Measurements from ENCODE around the gene ASIC4. TPM values are rescaled to one million over a fixed set of nuclear protein-coding genes. Genes with fewer than 3 reads are reported as not detected.

Gene ASIC4
- total and polyA plus RNA-seq, 9 of the 15 experiments (the other 6 are each of a cell fraction or from before 2014, with no cell fraction given), result 0.07 to 19.2 (median 4.8) TPM

DNA sequence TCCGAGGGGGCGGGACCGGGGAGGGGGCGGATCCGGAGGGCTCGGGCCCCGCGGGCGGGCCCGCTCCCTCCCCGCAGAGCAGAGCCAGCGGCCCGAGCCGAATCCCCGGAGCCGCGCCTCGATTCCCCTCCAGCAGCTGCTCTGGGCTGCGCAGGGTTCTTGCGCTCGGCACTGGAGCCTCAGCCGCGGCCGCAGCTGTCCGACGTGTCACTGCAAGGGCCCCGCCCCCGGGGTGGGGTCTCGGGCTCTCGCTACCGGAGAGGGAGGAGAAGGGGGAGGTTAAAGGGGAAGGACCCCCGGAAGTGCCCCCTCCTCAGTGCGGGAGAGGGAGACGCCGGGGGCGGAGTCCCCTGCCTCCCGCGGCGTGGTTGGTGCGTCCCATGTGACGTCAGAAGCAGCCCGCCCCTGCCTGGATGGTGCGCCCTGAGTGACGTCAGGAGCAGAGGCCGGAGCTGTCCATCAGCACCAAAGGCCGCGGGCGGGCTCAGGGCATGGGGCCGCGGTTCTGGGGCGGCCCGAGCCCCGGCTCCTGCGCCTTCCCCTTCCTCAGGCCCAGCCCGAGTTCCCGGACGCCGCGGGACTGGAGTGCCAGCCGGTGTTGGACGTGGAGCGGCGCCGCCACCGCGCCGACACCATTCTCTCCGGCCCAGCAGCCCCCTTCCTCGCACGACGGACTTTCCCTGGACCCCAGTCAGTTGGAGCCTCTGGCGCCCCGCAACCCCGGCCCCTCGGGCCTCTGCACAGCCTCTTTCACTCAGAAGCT lies 29.5 kb downstream of the ASIC4 start, which contains the start of the genes CHPF and TMEM198 (continued):
- TF ChIP-seq REST (IDR thresholded peaks at IDR 0.05; ENCODE audit: borderline replicate concordance) (peak; percentile 99), REST (CRISPR knock-in tag; IDR thresholded peaks at IDR 0.05; ENCODE audit: low read depth) (peak; percentile 99), TFE3 (CRISPR knock-in tag; IDR thresholded peaks at IDR 0.05) (no peak), DPF2 (IDR thresholded peaks at IDR 0.05) (no peak), SRSF7 (optimal IDR thresholded peaks at IDR 0.05; ENCODE audit: low read depth, low read length) (no peak), ZNF586 (CRISPR knock-in tag; conservative IDR thresholded peaks at IDR 0.05) (no peak), BDP1 (IDR thresholded peaks at IDR 0.05; ENCODE audit: insufficient read depth, insufficient read length) (no peak), ILF3 (IDR thresholded peaks at IDR 0.05; ENCODE audit: borderline replicate concordance) (no peak), ZNF224 (CRISPR knock-in tag; IDR thresholded peaks at IDR 0.05) (no peak), PURB (CRISPR knock-in tag; IDR thresholded peaks at IDR 0.05; ENCODE audit: low read depth) (no peak), MTA3 (IDR thresholded peaks at IDR 0.05; ENCODE audit: borderline replicate concordance) (peak; percentile 91), E2F3 (CRISPR knock-in tag; IDR thresholded peaks at IDR 0.05) (no peak), BRD9 (IDR thresholded peaks at IDR 0.05; ENCODE audit: low read depth, partially characterized antibody) (no peak), IRF2 (CRISPR knock-in tag; IDR thresholded peaks at IDR 0.05) (no peak), CHD2 (IDR thresholded peaks at IDR 0.05; ENCODE audit: low read depth, low read length) (no peak), GATA2 (CRISPR knock-in tag; IDR thresholded peaks at IDR 0.05) (no peak), ZNF583 (CRISPR knock-in tag; IDR thresholded peaks at IDR 0.05) (no peak)
- TF ChIP-seq, protein P1, sequence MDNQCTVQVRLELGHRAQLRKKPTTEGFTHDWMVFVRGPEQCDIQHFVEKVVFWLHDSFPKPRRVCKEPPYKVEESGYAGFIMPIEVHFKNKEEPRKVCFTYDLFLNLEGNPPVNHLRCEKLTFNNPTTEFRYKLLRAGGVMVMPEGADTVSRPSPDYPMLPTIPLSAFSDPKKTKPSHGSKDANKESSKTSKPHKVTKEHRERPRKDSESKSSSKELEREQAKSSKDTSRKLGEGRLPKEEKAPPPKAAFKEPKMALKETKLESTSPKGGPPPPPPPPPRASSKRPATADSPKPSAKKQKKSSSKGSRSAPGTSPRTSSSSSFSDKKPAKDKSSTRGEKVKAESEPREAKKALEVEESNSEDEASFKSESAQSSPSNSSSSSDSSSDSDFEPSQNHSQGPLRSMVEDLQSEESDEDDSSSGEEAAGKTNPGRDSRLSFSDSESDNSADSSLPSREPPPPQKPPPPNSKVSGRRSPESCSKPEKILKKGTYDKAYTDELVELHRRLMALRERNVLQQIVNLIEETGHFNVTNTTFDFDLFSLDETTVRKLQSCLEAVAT (IDR thresholded peaks at IDR 0.05), result peak in 1 of 2 experiments; percentile 91; a peak in 2 of 4 replicates

All from K562 (cell line).